ENCODE results near the gene VSTM2B.

Gene VSTM2B

GRCh38 chr19:29497686-29498436, 27.9 kb upstream of the VSTM2B start:
- no peak for DNase-seq

GRCh38 chr19:29499261-29499920, 26.4 kb upstream of the VSTM2B start:
- no peak for DNase-seq

- no peak for DNase-seq
These were observed 25.7 kb upstream of the VSTM2B start for GRCh38 chr19:29499921-29500590.

- DNase-seq, result no peak
These were observed 23.8 kb upstream of the VSTM2B start for GRCh38 chr19:29501816-29502580.

- DNase-seq, result no peak
These were observed 23.3 kb upstream of the VSTM2B start for GRCh38 chr19:29502581-29502850.

- DNase-seq, result no peak
These were observed 22.5 kb upstream of the VSTM2B start for GRCh38 chr19:29503140-29503758.

GRCh38 chr19:29503785-29504184, 22.0 kb upstream of the VSTM2B start:
- DNase-seq, result no peak

- no peak for DNase-seq
These were observed 21.3 kb upstream of the VSTM2B start for GRCh38 chr19:29504454-29504853.

- DNase-seq, result no peak
These were observed 20.5 kb upstream of the VSTM2B start for GRCh38 chr19:29505097-29505824.

GRCh38 chr19:29506619-29506911, 19.2 kb upstream of the VSTM2B start:
- DNase-seq, result no peak

GRCh38 chr19:29507081-29507860, 18.5 kb upstream of the VSTM2B start:
- no peak for DNase-seq

- no peak for DNase-seq
These were observed 17.6 kb upstream of the VSTM2B start for GRCh38 chr19:29508181-29508580.

- no peak for DNase-seq
These were observed 16.3 kb upstream of the VSTM2B start for GRCh38 chr19:29509456-29509855.

GRCh38 chr19:29510701-29511265, 15.0 kb upstream of the VSTM2B start:
- no peak for DNase-seq

GRCh38 chr19:29511768-29512167, 14.0 kb upstream of the VSTM2B start:
- no peak for DNase-seq

- DNase-seq, result no peak
These were observed 13.0 kb upstream of the VSTM2B start for GRCh38 chr19:29512748-29513147.

GRCh38 chr19:29514525-29515232, 11.1 kb upstream of the VSTM2B start:
- no peak for DNase-seq

- no peak for DNase-seq
These were observed 10.6 kb upstream of the VSTM2B start for GRCh38 chr19:29515233-29515619.

- DNase-seq, result no peak
These were observed 10.0 kb upstream of the VSTM2B start for GRCh38 chr19:29515706-29516357.

- no peak for DNase-seq
These were observed 9.5 kb upstream of the VSTM2B start for GRCh38 chr19:29516358-29516725.
